NCI-H460 (cell line): ENCODE measurements around the gene VSIG8. TPM values are rescaled to one million over a fixed set of nuclear protein-coding genes. Genes with fewer than 3 reads are reported as not detected.
"Not testable (repeated sequence)": the region's sequence is repeated elsewhere in the genome, so short reads cannot be mapped to it uniquely, and the experiment has no call there.

Source experiments
- DNase-seq: peaks from one replicate; pipeline ENCODE4 v3.0.0-alpha.2; 2016; ENCODE audit warnings: low read depth; ENCODE audit errors: extremely low read depth
- polyA plus RNA-seq: library from polyadenylated mRNA; depleted of rRNA; stranded (reverse); fragments of >200 nt; gene quantifications from 2 replicates; pipeline ENCODE4 v1.2.3, GENCODE V29; 2014; cell fraction: nucleus; rRNA removed
- total RNA-seq: library from RNA; depleted of rRNA; stranded (reverse); fragments of >200 nt; shearing (Covaris generic); gene quantifications from 2 replicates; pipeline ENCODE4 v1.2.3, GENCODE V29; 2014; rRNA removed

Gene VSIG8
- total RNA-seq: 0.05 TPM in 1 of 2 replicates, not detected in the other
- 1.3 TPM in 1 of 2 replicates, not detected in the other for polyA plus RNA-seq

GRCh38 chr1:159862557-159862956 is at the start of gene VSIG8:
VSIG8 (minus strand) TSS chr1:159862657; CDS start chr1:159862521, 136 bp downstream.
- DNase-seq: no peak

DNA sequence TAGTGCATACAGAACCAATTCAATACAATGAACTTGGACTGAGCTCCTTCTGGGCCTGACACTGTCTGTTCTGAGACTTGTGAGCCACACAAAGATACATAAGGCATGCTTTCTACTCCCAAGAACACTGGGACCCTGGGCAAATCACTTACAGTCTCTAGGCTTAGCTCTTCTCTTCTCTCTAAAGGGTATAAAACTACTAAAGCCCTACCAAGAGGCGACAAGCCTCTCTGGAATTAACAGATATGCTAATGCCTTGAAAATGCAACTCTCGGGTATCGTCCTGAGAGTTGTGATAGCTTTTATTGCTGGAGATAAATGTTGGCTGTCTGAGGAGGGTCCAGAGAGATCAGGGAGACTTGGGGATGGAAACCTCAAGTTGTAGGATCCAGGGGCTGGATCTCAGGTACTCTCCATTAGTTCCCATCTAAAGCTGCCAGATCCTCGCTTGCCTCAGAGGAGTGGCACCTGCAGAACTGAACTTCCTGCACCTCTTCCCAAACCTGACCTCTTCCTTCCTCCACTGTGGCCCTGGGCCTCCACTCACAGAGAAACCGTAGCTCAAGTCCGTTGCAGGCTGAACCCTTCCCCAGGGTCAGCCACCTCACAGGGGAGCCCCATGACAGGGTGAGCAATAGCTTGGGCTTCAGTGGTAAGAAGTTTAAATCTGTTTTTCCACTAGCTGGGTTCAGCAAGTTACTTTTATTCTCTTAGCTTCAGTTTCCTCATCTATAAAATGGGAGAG is 49.0 kb upstream of the VSIG8 start:
- no peak for DNase-seq

DNA sequence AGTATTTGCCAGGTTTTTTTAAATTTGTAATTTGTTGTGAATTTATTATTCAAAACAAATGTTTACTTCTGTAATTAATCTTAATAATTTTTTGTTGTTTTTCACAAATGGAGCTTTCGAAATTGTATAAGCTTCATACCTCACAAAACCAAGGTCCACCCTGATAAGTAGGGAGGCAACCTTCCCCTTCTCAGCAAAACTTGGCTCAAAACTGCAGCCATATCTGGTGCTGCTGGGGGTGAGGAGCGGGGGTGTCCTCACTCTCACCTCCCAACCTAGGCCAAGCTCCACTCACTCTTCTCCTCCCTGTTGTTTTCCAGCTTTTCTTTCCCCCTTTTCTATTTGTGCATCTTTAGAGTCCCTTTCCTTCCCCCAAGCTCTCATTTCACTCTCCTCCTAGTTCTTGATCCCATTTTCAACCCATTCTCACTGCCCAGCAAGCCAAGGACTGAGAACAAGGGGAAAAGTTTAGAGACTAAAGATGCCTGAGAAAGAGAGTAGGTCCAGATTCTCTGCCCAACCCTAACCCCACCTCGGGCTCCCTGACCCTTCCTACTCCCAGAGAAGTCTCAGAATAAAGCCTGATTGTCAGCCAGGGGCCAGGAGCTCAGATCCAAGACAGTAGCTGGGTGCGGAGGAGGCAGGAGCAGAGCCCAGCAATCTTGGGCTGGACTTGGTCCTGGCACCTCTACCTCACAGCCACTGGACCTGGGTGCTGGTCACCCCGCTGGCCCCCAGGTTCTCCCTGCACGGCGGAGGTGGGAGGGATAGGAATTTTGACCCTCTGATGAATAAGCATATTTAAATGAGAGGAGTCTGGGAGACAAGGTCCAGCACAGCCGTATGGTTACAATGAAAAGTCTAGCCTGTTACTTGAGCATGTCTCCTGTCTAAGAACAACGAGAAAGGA is 45.8 kb upstream of the VSIG8 start:
- no peak for DNase-seq

- no peak for DNase-seq
Measured at GRCh38 chr1:159906960-159907359, 44.5 kb upstream of the VSIG8 start.

DNA sequence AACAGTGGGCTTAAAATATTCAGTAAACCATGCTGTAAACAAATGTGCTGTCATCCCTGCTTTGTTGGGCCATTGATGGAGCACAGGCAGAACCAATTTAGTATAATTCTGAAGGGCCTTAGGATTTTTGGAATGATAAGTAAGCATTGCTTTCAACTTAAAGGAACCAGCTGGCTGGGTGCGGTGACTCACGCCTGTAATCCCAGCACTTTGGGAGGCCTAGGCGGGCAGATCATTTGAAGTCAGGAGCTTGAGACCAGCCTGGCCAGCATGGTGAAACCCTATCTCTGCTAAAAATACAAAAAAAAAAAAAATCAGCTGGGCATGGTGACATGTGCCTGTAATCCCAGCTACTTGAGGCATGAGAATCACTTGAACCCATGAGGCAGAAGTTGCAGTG is 41.6 kb upstream of the VSIG8 start:
- not testable (repeated sequence) for DNase-seq

GRCh38 chr1:159902541-159902940 is 40.1 kb upstream of the VSIG8 start:
- DNase-seq: no peak

DNA sequence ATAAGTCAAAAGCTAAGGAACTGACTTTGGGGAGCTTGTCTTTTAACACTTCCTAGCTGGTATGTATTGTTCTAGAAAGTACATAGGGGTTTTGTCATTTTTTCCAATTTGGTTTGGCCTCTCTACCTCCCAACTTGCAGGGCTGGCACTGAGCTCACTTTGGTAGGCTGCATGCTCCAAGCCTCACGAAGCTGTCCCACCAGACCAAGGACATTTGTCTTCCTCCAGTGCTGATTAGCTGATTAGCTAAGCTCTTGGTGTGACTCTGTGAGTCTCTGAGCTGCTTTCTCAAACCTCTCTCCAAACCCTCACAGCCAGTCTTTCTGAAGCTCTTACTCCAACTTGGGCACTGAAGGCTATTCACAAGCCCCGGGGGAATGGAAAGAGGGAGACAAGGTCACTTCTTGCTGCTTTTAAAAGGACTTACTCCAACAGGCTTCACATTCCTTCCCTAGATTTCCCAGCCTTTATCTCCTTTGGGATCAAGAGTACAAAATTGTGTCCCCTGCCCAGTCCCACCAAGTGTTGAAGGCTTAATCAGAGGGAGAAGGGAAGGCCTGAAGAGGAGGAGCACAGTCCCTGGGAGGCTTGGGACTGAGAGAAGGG is 38.4 kb upstream of the VSIG8 start:
- no peak for DNase-seq

DNA sequence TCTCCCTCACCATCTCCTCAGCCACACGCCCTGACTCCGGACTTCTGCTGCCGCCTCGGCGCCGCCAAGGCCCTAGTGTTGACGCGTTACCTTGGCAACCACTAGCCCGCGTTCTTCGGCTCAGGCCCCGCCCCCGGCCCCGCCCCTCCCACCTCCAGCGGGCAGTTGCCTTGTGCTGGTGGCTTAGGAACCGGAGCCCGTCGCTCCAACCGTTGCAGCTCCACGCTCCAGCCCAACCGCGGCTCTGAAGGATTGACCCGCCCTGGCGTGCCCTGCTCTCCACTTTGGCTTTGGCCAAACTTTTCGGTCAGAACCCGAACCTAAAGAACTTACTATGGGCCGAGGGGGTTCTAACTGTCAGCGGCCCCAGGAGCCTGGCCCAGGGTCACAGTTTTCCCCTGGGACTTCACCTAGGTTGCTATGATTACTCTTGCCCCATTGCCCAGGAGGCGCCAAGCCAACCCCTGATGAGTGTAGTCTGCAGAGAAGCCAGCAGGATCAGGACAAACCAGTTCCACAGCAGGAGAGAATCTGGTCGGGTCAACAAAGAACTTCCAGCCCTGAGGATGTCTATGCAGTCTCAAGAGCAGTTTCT is 37.7 kb upstream of the VSIG8 start, which contains the start of gene CFAP45:
Gene CFAP45, minus strand, starts transcription at position 80 of the 595 bp plus-strand sequence. Its CDS starts 67 bp downstream, at position 13.
- peak; percentile 65 for DNase-seq

GRCh38 chr1:159899634-159900033 is 37.2 kb upstream of the VSIG8 start:
- not testable (repeated sequence) for DNase-seq

DNA sequence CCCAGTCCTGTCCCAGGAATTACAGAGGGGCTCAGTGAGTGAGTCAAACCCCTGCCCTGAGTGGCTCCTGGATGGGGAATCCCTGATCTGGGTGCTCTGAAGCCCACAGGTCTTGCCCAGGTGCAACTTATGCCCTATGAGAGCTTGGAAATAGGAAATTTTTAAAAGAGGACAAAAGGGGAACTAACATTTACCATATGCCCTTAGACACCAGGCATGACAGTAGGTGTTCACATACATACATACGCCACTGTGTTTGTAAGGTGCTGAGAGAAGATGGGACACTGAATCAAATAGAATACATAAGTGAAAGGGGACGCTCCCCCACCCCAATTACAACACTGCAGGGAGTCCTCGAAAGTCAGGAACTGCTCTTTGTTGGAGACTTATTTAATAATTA is 36.1 kb upstream of the VSIG8 start:
- DNase-seq: no peak

DNA sequence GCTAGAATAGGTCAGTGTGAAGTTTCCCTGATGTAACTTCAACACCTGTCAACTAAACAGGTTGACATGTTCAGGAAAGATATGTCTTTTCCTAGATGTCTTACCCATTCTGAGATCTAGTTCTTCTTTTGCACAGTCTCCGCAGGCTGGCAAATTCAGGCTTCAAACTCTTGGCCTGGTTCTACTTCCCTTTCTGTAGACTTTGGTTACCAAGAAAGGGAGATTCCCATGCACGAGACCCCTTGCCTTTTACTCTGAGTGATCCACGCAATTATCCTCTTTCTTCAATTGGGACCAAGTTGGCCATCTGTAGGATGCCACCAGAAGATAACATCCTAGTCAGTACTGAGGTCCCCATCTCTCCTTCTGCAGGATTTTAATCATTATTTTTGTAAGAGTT is 35.5 kb upstream of the VSIG8 start:
- DNase-seq: no peak

DNA sequence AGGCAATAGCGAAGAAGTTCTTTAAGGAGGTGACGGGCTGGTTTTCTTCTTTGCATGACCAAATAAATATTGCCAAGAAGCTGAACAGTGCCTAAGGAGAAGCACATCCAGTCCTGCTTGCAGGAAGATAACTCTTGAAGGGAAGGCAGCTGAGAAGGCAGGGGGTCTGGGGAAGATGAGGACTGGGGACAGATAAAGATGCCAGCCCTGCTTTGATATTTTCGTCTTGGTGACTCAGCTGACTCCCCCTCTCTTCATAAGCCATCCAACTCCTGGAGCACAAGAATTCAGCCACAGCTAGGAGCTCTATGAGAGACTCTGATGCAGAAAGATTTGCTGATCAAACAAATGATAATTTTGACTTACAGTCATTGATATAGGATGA is 34.1 kb upstream of the VSIG8 start:
- no peak for DNase-seq

DNA sequence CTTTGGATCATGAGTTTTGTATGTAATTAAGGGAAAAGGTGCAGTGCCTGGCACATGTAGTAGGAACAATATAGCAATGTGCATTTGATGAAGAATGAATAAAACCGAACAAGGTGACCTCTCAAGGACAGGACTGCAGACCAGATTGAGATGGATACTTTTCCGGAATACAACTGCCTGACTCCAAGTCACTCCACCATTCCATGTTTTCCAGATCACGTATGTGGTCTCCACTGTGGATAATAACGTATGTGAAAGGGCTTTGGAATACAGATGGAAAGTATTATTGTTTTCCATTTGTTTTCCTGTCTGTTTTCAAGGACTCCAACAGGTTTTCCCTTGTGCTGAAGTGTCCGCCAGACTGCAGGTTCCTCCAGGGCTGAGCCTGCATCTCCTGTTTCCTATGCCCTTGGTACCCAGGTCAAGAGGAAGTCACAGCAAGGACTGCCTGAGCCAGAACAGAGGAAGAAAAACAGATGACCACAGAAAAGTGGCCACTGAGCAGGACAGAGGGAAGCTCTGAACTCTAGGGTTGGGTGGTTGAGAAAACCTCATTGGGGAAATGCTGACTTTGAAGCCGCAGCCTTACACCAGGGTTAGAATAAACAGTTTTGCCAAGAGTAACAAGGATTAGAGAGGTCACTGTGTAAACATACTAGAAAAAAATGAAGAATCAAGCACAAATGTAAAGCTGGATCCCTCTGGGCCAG is 33.5 kb upstream of the VSIG8 start:
- DNase-seq: no peak

DNA sequence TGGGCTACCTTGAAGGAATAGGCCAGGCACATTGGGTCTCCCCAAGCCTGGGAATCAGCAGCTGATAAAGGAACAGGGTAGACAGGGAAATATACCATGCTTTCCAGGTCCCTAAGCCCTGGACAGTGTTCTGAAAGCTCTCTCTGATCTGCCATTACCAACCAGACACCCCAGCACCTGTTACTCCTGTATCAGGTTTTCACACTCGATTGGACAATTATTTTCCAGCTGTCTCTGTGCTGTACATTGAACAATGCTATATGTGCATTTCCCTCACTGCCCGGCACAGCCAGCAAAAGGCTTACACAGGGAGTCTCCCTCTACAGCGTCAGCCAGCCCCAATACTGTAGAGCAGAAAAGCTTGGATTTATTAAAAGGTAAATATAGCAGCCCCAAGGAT is 32.8 kb upstream of the VSIG8 start:
- DNase-seq: no peak

DNA sequence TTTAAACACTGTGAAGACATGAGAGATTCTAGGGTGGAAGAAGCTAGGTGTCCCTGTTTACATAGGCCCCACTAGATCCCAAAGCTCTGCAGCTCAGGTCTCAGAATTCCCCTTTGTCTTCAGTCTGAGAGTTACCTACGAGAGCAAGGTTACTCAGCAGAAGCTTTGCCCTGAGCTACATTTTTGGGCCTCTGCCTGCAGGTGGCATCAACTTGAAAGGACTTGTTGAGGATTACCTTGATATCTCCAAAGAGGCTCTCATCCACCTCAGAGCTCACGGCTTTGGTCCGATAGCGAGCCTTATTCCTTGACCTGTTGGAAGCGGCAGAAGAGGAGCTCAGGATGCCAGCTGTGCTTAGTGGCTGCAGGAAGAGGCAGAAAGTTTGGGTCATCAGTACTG is 30.5 kb upstream of the VSIG8 start:
- no peak for DNase-seq

GRCh38 chr1:159891275-159892157 is 29.1 kb upstream of the VSIG8 start:
- peak; percentile 93 for DNase-seq

GRCh38 chr1:159890390-159890789 is 27.9 kb upstream of the VSIG8 start:
- no peak for DNase-seq

DNA sequence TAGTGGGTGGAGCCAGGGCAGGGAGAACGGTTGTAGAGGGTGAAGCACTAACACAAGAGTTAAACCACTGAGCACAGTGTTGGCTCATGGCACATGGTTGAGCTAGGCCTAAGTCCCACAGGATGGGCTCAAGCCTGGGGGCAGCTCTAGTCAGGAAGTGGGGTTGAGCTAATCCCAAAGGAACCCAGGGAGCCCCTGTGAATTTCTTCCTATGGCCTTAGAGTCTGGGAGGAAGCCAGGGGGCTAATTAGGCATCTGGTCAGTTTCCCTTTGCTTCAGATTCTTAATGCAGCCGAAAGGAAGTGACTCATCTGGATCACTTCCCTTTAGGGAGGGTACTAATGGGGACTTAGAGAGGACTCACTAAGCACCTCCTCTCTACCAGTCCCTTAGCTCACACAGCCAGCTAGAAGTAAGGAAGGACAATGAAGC is 27.4 kb upstream of the VSIG8 start:
- peak; percentile 33 for DNase-seq

DNA sequence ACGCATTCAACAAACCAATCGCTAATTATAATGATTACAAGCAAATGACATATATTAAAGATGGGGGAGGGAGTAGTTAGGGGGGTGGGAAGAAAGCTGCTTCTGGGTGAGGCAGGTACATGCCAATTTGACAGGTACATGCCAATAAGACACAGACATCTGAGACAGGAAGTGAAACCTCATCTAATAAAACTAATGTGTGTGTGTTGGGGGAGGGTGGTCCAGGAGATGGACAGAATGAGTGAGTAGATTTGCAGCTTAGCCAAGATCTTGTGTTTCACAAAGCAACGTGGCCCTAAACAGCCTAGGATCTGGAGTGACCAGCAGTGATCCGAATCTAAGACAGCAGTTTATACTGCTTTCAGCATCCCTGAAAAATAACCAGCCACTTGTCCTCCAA is 26.7 kb upstream of the VSIG8 start:
- no peak for DNase-seq
